Chondrocyte (in vitro differentiated cells): ENCODE measurements around the gene MXI1. TPM values are rescaled to one million over a fixed set of nuclear protein-coding genes. Genes with fewer than 3 reads are reported as not detected.

Experiments
- DNase-seq: peaks from one replicate; pipeline ENCODE4 v3.0.0; 2021; ENCODE audit warnings: mixed read lengths, low spot score
- H3K27ac Mint-ChIP-seq: one replicate; pipeline ENCODE4 v1.8.0; 2021; ENCODE audit warnings: mild to moderate bottlenecking, moderate library complexity, mixed read lengths; ENCODE audit not compliant: unreplicated experiment
- H3K27me3 Mint-ChIP-seq: 2 replicates; pipeline ENCODE4 v1.8.0; 2021; ENCODE audit warnings: low read depth, mixed read lengths
- H3K36me3 Mint-ChIP-seq: 2 replicates; pipeline ENCODE4 v1.8.0; 2021; ENCODE audit warnings: low read depth, mixed read lengths
- H3K4me1 Mint-ChIP-seq: 2 replicates; pipeline ENCODE4 v1.8.0; 2021; ENCODE audit warnings: low read depth, mild to moderate bottlenecking, mixed read lengths
- H3K4me3 Mint-ChIP-seq: one replicate; pipeline ENCODE4 v1.8.0; 2021; ENCODE audit warnings: mild to moderate bottlenecking, moderate library complexity, mixed read lengths; ENCODE audit not compliant: unreplicated experiment
- H3K9me3 Mint-ChIP-seq: 2 replicates; pipeline ENCODE4 v1.8.0; 2021; ENCODE audit warnings: low read depth, mixed read lengths
- total RNA-seq: library from RNA; stranded (reverse); gene quantifications from 3 replicates; pipeline ENCODE4 v1.2.1, GENCODE V29; 2021
- TF ChIP-seq, protein P1 (sequence below): fragments of 200-600 bp; sonication (generic); IDR thresholded peaks from 2 replicates; pipeline ENCODE4 v1.5.0; 2021; ENCODE audit warnings: antibody characterized with exemption, mild to moderate bottlenecking, moderate library complexity

MXI1 gene
- total RNA-seq, 1 donor from 2014 or later: 26.8 TPM

DNA sequence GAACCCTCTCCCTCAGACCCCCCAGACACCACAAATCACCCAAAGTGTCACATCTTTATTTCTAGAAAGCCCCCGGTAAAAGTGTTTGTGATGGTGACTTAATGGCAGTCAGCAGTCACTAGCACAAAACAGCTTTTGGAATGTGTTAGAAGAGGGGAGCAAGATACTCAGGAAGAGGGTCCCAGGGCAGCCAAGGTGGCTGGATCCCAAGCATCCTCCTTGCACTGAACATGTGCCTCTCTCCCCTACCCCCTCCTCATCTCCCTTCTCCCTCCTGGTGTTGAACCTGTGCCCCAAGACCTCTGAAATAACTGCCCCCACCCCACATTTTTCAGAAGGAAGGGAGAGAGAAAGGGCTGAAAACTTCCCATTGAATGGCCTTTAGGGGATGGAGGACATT lies 37.8 kb upstream of the MXI1 start:
- H3K36me3 Mint-ChIP-seq: no peaks in the 10 kb centered on the region
- TF ChIP-seq, protein P1, sequence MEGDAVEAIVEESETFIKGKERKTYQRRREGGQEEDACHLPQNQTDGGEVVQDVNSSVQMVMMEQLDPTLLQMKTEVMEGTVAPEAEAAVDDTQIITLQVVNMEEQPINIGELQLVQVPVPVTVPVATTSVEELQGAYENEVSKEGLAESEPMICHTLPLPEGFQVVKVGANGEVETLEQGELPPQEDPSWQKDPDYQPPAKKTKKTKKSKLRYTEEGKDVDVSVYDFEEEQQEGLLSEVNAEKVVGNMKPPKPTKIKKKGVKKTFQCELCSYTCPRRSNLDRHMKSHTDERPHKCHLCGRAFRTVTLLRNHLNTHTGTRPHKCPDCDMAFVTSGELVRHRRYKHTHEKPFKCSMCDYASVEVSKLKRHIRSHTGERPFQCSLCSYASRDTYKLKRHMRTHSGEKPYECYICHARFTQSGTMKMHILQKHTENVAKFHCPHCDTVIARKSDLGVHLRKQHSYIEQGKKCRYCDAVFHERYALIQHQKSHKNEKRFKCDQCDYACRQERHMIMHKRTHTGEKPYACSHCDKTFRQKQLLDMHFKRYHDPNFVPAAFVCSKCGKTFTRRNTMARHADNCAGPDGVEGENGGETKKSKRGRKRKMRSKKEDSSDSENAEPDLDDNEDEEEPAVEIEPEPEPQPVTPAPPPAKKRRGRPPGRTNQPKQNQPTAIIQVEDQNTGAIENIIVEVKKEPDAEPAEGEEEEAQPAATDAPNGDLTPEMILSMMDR: no peak
- no peaks in the 10 kb centered on the region for H3K9me3 Mint-ChIP-seq
- H3K27me3 Mint-ChIP-seq: peaks cover 51% of the 10 kb centered on the region
- H3K4me1 Mint-ChIP-seq: no peaks in the 10 kb centered on the region
- no peak overlapping the region for H3K4me3 Mint-ChIP-seq
- no peak for DNase-seq
- no peak overlapping the region for H3K27ac Mint-ChIP-seq

DNA sequence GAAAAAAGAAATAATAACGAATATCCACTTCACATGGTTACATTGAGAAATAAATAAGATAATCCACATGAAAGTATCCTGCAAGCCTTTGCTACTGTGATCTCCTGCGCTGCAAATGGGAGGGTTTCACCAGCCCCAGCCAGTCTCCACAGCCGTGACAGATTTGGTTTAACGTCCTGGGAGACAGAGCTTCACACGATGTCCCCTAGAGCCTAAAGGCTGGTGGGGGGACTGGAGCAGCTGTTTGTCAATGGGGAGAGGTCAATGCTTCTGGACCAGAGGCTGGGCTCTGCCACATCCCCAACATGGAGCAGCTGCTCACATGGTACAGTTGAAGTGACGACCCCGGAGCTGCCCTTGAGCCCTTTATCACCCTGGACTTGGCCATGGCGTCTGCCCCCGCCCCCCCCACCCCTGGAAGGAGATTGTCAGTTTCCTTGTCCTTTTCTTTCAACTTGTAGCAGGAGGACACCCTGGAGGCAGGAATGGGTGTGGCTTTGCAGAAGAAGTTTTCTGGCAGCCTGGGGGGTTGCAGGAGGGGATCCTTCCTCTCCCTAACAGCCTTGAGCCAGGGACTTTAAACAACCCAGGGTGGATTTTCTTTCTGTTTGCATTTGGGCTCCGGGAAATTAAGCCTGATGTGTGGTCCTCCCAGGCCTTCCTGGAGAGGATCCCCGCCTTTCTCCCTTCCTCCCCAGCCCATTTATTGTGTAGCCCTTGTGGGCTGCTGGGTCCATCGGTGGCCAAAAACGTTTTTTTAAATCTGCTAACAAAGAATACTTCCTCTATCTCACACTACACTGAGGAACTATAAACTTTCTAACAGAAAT lies 37.0 kb upstream of the MXI1 start:
- Mint-ChIP-seq H3K4me1 (no peaks in the 10 kb centered on the region), H3K36me3 (no peaks in the 10 kb centered on the region), H3K27ac (no peak overlapping the region), H3K4me3 (no peak overlapping the region), H3K27me3 (peaks cover 51% of the 10 kb centered on the region), H3K9me3 (no peaks in the 10 kb centered on the region)
- DNase-seq: no peak
- TF ChIP-seq, protein P1: peak; percentile 18

DNA sequence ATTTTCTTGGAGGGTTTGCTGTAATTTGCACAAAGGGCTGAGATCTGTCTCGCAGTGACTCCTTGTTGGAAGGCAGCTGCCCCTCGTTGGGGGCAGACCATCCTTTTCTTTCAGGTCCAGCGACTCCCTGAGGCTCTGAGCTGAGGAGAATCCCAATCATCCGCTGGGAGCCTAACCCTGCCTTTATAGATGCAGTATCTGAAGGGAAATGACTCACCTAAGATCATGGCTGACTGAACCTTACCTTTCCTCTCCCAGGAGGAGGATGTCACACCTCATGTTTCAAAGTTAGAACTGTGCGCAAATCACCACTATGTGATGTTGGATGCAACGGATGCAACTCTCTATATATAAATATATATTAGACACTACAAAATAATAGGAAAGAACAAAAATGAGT lies 36.4 kb upstream of the MXI1 start:
- no peak overlapping the region for H3K27ac Mint-ChIP-seq
- no peaks in the 10 kb centered on the region for H3K9me3 Mint-ChIP-seq
- DNase-seq: no peak
- no peaks in the 10 kb centered on the region for H3K36me3 Mint-ChIP-seq
- no peaks in the 10 kb centered on the region for H3K4me1 Mint-ChIP-seq
- H3K4me3 Mint-ChIP-seq: no peak overlapping the region
- peaks cover 46% of the 10 kb centered on the region for H3K27me3 Mint-ChIP-seq
- TF ChIP-seq, protein P1: no peak

GRCh38 chr10:110172155-110172554 lies 35.2 kb upstream of the MXI1 start:
- no peaks in the 10 kb centered on the region for H3K9me3 Mint-ChIP-seq
- no peak overlapping the region for H3K4me3 Mint-ChIP-seq
- no peak overlapping the region for H3K27ac Mint-ChIP-seq
- DNase-seq: no peak
- H3K27me3 Mint-ChIP-seq: peaks cover 41% of the 10 kb centered on the region
- H3K4me1 Mint-ChIP-seq: no peaks in the 10 kb centered on the region
- no peaks in the 10 kb centered on the region for H3K36me3 Mint-ChIP-seq
- TF ChIP-seq, protein P1: no peak

- no peak for DNase-seq
- H3K9me3 Mint-ChIP-seq: no peaks in the 10 kb centered on the region
- H3K27me3 Mint-ChIP-seq: peaks cover 24% of the 10 kb centered on the region
- TF ChIP-seq, protein P1: no peak
- H3K36me3 Mint-ChIP-seq: no peaks in the 10 kb centered on the region
- no peak overlapping the region for H3K4me3 Mint-ChIP-seq
- H3K4me1 Mint-ChIP-seq: no peaks in the 10 kb centered on the region
- no peak overlapping the region for H3K27ac Mint-ChIP-seq
Observed at GRCh38 chr10:110174201-110174600, 33.2 kb upstream of the MXI1 start.
